Measurements from ENCODE around the gene TUBB2B. TPM values are rescaled to one million over a fixed set of nuclear protein-coding genes. Genes with fewer than 3 reads are reported as not detected.
"Not testable (repeated sequence)": the region's sequence is repeated elsewhere in the genome, so short reads cannot be mapped to it uniquely, and the experiment has no call there.

The TUBB2B gene
- total RNA-seq, 1 experiment from 2014 or later: 13.0 TPM

DNA sequence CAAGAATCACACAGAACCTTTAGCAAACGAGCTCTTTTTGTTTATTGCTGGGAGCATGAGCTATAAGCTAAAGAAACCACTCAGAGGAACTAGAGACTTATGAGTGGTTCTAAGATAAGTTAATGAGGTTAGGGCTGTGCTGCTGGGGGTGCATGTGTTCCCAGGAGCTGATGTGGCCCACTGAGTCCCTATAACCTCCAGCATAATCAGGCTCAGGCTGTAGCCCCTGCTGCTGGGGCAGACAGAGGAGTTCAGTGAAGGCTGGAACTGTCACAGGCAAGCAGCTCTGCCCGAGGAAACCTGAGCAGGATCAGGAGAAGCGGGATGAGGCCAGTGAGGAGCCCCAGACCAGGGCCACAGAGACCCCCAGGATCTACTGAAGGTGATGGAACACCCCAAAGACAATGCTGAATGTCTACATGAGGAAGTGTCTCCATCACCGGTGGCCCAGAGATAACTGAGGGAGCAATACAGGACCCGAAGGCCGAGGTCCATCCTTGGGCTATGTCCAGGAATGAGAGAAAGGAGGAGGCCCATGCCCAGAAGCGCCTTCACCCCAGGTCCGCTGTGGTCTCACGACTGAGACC lies 17.3 kb downstream of the TUBB2B start:
- no peak for DNase-seq (ENCODE audit: low spot score)

DNA sequence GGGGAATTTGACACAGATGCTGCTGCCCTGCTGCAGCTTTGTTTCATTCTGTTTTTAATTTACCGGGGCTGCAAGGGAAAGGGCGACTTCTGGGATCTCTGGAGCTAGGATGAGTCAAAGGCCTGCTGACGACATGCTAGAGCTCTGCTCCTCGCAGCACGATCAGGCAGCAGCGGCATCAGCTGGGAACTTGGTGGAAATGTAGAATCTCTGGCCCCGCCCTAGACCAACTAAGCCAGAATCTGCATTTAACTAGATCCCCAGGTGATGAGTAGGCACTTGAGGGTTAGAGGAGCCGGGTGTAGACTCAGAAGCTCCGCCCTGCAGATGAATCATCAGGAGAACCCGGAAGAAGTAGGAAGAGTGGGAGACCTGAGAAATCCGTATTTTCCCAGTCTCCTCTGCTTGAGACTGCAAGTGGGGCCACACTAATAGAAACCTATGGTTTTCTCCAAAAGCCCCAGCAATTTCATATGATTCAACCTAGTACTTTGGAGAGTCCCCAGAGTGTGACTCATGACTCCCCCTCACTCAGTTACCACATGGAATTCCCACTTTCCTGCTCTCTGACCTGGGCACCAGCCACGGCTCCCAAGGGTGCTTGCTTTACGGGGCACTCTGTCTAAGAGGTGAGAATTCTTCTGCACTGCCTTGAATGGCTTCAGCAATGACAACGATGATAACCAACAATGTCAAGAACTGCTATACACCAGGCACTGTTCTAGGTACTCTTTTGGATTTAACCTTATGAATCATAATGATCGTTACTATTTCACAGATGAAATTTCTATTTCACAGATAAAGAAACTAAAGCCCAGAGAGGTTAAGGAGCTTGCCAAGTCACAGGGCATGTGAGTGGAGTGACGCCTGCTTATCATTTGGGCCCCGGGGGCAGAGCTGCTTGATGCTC lies 18.1 kb downstream of the TUBB2B start:
- peak; percentile 100 for DNase-seq (ENCODE audit: low spot score)

DNA sequence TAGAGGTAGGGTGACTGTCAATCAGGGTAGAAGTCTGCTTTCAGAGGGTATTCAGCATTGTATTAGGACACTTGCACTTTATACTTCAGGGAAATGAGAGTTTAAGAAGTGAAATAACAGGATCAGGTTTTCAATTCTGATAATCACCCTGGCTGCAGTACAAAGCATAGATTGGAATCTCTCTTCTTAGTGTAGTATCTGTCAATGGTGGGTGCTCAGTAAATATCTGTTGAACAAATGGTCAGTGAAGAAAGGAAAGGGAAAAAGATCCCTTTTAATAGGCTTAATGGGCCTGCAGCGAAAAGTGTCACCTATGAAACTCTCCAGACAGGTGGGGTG lies 18.7 kb downstream of the TUBB2B start:
- DNase-seq (ENCODE audit: low spot score): no peak

DNA sequence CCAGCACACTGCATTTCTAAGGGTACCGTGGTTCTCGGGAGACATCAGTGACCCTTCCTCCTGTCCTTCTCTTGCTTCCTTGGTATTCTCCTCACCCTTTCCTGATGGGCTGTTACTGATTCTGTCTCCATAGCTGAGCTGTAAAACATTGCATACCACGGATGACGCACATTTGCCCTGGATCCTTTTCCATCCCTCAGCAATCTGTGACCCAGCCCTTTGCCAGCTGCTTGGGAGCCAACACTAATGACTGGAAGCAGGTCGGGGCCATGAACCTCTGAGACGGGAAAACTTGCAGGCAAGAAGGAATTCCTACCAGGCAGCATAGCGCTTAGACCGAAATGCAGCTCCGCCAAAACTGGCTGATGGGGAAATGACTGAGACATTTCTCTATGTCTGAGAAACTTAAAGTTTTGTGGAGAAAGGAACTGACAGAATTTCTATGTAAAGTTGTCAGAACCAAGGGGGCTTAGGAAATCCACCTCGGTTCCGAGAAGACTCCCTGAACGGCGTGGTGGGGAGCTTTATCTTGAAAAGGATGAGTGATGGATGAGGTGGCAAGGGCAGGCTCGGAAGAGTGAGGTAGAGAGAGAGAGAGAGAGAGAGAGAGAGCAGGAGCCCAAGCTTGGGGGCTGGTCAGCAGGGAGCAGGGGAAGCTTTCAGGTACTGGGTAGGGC lies 19.2 kb downstream of the TUBB2B start:
- DNase-seq (ENCODE audit: low spot score): peak; percentile 80

DNA sequence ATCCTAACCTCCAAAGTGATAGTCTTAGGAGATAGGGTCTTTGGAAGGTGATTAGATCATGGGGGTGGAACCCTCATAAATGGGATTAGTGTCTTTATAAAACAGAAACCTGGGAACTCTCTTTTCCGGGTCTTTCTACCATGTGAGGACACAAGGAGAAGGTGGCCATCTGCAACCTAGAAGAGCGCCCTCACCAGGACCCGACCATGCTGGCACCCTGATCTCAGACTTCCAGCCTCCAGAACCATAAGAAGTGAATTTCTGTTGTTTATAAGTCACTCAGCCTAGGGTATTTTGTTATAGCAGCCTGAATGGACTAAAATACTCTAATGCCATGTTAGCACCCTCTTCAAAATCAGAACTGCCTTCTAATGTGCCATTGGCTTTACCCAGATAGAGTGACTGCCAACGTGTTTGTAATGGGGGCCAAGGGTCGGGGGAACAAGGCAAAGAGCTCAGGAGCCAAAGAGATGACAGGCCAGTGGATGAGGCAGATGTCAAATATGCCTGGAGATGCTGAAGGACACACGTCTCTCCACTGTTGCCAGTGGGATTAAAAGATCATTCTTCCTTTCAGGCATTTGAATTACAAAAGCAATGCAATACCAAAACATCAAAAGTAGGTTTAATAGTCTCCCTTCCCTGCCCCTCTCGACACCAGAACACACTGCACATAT lies 21.0 kb downstream of the TUBB2B start:
- DNase-seq (ENCODE audit: low spot score): no peak

DNA sequence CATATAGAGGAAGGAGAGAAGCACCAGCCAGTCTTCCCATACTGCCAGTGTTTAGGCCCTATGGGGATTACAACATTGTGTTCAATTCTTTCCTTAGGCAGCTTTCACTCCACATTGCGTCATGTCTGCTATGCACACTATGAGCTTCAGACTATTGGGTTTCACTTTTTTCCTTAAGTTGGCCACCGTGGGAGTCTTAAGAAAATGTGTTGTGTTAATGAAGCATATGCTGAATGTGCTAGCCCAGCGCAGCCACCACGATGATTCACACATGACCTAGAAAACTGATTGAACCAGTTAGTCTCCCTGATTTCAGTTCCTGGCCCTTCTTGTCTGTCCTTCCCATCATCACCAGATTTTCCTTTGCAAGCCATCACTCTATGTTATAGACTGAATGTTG lies 21.5 kb downstream of the TUBB2B start:
- DNase-seq (ENCODE audit: low spot score): peak; percentile 36

DNA sequence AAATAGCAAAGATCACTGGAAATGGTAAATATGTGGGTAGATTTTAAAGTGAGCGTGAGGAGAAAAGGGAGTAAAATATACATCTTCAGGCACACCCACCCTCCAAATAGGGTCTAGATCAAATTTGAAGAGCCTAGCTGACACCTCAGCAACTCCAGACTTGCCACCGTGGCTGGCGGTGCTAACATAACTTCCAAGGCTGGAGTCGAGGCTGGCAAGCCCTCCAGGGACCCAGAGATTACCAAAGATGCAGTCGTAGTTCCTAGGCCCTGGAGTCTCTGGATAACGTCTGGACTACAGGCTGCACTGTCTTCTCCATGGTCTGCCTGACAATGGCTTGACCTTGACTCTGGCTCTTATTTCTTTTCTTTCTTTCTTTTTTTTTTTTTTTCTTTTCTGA lies 22.5 kb downstream of the TUBB2B start:
- DNase-seq (ENCODE audit: low spot score): no peak

DNA sequence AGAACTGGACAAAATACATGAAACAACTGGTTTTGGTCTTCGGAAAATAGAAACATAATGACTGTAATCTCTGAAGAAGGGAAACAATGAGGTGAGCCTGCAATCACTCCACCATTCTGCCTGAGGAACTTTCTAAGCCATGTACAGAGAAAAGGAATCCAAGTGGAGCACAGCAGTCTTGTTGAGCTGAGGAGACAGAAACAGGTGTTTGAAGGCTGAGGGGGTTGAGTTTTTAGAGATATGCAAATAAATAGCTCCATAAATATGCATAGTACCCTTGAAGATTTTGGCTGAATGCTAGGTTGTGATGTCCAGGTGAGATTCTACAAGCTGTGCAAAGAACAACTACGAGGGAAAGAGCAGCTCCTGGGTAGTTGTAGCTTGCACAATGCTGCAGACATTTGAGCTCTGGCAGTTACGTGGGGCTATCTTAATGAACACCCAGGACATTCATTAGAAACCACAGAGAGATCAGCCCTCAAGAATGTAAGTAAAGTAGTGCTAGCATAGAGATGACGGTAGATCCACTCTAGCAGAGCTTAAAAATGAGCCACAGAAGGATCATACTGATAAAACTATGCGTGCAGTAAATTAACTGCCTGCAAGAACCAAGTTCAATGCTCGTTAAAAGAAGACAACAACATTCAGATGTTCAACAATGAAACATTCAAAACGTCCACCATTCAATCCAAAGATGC lies 24.3 kb downstream of the TUBB2B start:
- DNase-seq (ENCODE audit: low spot score): peak; percentile 54

DNA sequence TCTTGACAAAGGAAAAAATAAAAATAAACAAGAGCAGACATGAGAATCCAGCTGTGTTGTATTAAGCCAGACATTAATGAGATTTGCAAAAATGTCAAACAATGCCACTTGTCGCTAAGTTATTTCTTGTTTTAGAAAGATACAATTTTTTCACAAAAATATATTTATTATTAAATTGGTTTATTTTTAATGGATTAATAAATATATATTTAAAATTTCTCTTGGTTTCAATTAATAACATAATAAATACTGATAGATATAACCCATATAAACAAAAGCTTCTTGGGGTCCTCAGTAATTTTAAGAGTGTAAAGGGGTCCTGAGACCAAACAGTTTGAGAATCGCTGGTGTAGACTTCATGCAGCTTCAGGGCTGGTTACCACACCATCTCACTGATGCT lies 26.1 kb downstream of the TUBB2B start:
- DNase-seq (ENCODE audit: low spot score): no peak

DNA sequence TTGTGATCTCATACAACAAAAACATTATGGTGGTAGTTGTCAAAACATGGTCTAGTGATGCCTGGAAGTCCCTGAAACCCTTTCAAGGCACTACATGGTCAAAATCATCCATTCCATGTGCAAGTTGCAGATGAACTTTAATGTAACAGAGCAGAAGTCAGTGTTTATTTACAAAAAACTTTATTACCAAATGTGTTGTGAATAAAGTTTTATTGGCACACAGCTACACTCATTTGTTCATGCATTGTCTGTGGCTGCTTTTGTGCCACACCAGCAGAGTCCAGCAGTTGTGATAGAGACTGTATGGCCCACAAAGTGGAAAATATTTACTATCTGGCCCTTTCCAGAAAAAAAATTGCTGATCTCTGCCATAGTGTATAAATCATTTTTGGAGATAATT lies 26.8 kb downstream of the TUBB2B start:
- no peak for DNase-seq (ENCODE audit: low spot score)

DNA sequence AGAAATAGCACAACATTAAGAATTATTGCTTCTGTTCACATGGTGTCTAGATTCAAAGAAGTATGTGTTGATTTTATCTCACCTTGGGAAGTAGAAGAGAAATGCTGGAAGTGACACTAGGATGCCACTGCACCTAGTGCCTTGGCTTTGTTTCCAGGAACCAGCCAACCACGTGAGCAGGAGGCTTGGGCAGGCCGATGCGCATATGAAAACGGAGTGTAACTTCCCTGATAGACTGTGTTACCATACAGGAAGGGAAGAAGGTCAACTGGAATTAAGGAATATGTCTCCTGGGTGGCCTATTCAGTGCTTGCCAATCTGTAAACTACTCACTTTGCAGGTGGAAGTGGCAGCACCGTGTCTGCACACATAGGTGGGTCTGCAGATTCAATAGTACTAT lies 28.1 kb downstream of the TUBB2B start:
- no peak for DNase-seq (ENCODE audit: low spot score)

DNA sequence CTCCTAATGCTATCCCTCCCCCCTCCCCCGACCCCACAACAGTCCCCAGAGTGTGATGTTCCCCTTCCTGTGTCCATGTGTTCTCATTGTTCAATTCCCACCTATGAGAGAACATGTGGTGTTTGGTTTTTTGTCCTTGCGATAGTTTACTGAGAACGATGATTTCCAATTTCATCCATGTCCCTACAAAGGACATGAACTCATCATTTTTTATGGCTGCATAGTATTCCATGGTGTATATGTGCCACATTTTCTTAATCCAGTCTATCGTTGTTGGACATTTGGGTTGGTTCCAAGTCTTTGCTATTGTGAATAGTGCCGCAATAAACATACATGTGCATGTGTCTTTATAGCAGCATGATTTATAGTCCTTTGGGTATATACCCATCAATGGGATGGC lies 29.7 kb downstream of the TUBB2B start:
- not testable (repeated sequence) for DNase-seq (ENCODE audit: low spot score)

DNA sequence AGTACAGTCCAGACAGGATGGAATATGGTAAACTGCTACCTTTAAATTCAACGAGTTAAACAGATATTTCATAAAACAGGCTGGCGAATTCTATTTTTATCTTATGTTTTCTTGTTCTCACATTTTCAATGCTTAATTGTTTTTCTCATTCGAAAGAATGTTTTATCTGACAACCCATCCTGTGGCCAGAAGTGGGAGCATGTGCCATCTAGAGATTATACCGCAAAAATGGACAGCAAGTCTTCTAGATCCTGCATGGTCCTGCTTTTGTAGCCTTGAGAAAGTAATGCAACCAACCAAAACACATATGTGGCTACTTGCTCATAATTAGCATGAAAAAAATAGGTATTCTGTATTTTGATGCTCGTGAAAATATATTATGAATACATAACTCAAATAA lies 30.7 kb downstream of the TUBB2B start:
- no peak for DNase-seq (ENCODE audit: low spot score)

DNA sequence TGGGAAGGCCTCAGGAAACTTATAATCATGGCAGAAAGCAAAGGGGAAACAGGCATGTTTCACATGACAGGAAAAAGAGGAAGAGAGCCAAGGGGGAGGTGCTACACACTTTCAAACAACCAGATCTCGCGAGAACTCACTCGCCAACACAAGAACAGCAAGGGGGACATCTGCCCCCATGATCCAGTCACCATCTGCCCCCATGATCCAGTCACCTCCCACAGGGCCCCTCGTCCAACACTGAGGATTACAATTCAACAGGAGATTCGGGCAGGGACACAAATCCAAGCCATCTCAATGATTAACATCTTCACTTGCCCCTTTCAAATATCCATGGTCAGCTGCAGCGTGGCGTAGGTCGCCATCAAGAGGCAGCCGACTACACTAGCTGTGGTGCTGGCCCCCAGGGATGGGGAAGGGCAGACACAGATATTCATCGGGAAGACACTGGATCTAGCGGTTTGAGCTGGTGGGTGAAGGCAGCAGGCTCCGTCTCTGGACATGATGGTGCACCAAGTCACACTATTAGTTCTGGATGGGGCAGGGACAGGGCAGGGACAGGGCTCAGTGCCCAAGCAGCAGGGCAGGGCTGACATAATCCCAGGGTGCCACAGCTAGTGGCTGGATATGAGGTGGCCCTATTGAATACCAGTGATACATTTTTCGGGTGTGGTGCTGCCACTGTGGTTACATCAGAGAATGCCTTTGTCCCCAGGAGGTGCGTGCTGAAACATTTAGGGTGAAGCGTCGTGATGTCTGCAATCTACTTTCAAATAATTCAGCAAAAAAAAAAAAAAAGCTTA lies 31.6 kb downstream of the TUBB2B start:
- peak; percentile 72 for DNase-seq (ENCODE audit: low spot score)

DNA sequence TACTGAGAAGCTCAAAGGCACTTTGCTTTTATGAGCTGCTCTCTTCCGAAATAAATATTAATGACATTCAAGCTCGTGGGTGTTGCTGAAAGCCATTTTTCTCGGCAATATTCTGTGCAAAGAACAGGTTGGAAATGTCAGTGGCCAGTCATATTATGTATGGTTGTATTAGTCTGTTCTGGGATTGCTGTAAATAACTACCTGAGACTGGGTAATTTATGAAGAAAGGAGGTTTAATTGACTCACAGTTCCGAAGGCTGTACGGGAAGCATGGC lies 32.1 kb downstream of the TUBB2B start:
- DNase-seq (ENCODE audit: low spot score): no peak

DNA sequence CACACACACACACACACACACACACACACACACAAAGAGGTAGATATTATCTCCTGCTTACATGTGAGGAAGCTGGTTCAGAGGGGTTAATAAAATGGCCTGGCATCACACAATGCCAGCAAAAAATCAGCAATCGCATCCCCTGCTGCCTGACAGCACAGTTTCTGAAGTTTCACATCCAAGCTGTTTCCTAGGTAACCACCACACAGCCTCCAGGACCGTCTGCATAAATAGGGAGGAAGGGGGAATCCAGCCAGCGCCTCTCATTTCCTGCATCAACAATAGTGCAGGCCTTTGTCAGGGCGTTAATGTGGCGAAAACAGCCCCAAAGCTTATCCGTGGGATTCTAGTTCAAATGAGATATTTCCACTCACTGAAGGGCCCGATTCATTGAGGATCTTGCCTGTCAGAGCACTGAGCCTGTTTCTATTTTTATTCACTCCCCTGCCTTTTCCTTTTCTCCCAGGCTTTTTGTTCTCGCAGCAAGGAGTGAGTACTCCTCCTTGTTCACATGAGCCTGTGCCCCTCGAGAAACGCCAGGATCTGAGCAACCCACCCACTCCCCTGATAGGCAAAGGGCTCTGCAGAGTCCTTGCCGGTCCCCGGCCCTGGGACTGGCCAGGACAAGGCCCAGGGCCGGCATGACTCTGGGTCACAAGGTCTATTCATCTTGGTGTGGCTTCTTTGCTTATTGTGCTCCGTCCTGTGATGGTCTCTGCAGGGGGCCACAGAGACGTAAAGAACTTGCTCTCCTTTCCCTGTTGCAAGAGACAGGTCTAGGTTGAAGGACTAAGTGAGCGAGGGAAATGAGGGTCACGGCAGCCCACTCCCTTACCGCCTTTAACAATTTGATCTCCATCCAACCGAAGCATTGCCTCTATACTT lies 32.7 kb downstream of the TUBB2B start:
- DNase-seq (ENCODE audit: low spot score): peak; percentile 55

DNA sequence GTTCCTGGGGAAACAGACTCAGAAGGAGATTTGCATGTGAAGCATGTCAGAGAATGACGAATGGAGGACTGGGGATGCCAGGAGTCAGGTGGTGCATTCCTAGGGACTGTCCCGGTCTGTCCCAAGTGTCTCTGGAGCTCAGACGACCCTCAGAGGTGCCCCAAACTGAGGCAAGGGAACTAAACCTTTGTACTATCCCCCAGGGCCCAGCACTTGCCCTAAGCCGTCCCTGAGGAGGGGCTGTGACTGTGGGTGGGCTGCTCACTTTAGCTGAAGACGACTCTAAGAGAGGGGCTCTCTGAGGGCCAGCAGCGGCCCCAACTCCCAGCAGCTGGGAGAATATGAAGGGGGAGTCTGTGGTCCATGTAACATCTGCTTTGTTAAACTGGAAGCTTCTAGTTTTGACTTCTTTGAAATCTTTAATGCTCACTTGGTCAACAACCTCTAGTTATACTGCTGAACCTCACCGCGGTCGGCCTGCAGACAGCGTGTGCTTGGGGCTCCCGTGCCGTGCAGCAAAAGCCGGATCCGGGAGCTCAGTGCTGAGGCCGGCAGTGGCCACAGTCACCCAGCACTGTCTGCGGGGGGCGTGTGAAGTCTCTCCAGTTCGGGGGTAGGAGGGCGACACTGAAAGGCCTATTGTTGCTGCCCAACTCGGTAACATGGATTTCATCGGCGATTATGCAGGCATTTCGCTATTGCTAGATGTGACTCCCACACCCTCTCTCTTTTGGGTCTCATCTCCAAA lies 34.2 kb downstream of the TUBB2B start:
- DNase-seq (ENCODE audit: low spot score): no peak

DNA sequence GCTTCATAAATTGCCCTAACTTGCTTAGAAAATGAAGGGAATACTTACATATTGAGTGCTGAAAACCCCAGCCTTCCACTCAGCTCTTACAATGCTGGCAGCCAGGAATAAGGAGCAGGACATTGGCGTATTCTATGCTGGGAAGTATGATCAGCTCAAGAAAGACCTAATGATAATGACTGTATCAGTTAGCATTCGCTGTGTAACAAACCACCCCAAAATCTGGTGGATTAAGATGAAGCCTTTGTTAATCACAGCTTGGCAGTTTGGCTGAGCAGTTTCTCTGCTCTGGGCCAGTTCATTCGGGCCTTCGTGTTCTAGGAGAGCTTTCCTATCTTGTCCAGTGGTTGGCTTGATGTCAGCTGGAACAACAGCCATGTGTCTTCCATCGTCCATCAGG lies 36.7 kb downstream of the TUBB2B start:
- no peak for DNase-seq (ENCODE audit: low spot score)

DNA sequence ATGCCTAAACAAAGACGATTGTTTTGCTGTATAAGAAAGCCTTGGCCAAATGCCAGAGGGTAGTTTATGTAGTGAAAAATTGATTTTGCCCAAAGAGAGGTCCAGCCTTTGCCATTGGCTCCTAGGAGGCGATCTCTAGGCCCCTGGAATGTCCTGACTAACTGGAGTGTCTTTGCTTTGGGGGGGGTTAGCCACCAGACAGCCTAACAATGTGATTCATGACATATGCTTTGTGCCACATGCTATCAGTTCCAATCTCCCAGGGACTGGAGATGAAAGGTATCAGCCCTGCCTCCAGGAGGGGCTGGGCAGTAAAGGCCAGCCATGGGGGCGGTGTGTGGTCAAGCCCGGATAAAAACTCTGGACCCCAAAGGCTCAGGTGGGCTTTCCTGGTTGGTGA lies 37.4 kb downstream of the TUBB2B start:
- no peak for DNase-seq (ENCODE audit: low spot score)
